IMR-90 (cell line): ENCODE measurements around the gene FAM184A.

Source experiments
- MAFK ChIP-seq: IDR thresholded peaks from 2 replicates; pipeline ENCODE4 v1.6.1; 2012; ENCODE audit warnings: low read depth, low read length, improper control_type of control experiment
- MXI1 ChIP-seq: IDR thresholded peaks from 2 replicates; pipeline ENCODE4 v1.6.1; 2012; ENCODE audit warnings: low read depth, mild to moderate bottlenecking, low read length, moderate library complexity, borderline replicate concordance
- POLR2A ChIP-seq: IDR thresholded peaks from 2 replicates; pipeline ENCODE4 v1.6.1; 2012; ENCODE audit warnings: mild to moderate bottlenecking, low read depth, low read length
- TF ChIP-seq, protein P1 (sequence below): conservative IDR thresholded peaks from 2 replicates; pipeline ENCODE4 v1.5.1; 2012; ENCODE audit warnings: mild to moderate bottlenecking, low read depth, low read length, improper control_type of control experiment

DNA sequence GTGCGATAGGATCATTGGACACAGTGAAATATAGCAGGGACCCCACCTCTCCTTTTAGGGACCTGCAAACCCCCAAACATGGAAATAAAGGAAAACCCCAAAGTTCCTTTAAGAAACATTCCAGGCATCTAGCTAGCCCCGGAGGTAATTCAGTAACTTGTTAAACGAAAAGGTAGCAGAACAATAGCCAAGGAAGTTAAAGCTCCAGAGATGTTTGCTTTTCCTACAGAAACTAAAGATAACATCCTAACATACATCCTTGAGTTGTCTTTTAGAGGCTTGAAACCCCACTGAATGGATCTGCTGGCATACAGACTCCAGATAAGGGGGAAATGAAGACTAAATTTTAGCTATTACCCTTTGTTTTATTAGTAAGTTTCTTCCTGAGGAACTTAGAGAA, 51.0 kb downstream of the FAM184A start:
- TF ChIP-seq, protein P1, sequence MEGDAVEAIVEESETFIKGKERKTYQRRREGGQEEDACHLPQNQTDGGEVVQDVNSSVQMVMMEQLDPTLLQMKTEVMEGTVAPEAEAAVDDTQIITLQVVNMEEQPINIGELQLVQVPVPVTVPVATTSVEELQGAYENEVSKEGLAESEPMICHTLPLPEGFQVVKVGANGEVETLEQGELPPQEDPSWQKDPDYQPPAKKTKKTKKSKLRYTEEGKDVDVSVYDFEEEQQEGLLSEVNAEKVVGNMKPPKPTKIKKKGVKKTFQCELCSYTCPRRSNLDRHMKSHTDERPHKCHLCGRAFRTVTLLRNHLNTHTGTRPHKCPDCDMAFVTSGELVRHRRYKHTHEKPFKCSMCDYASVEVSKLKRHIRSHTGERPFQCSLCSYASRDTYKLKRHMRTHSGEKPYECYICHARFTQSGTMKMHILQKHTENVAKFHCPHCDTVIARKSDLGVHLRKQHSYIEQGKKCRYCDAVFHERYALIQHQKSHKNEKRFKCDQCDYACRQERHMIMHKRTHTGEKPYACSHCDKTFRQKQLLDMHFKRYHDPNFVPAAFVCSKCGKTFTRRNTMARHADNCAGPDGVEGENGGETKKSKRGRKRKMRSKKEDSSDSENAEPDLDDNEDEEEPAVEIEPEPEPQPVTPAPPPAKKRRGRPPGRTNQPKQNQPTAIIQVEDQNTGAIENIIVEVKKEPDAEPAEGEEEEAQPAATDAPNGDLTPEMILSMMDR, result no peak
- TF ChIP-seq MXI1, result no peak
- TF ChIP-seq MAFK, result no peak
- TF ChIP-seq POLR2A, result no peak
